MM.1S (cell line): ENCODE measurements around the gene ZBTB32.
"Not testable (repeated sequence)": the region's sequence is repeated elsewhere in the genome, so short reads cannot be mapped to it uniquely, and the experiment has no call there.

ENCODE experiments used
- EZH2 ChIP-seq: fragments of 300-600 bp; sonication (generic); optimal IDR thresholded peaks from 2 replicates; pipeline ENCODE3; 2017; ENCODE audit warnings: low read depth, mild to moderate bottlenecking, antibody characterized with exemption, low read length, mixed read lengths
- TF ChIP-seq, protein P1 (sequence below): fragments of 300-600 bp; sonication (generic); IDR thresholded peaks from 2 replicates; pipeline ENCODE4 v1.5.1; 2016; ENCODE audit warnings: antibody characterized with exemption, low read length, mixed read lengths

- TF ChIP-seq, protein P1, sequence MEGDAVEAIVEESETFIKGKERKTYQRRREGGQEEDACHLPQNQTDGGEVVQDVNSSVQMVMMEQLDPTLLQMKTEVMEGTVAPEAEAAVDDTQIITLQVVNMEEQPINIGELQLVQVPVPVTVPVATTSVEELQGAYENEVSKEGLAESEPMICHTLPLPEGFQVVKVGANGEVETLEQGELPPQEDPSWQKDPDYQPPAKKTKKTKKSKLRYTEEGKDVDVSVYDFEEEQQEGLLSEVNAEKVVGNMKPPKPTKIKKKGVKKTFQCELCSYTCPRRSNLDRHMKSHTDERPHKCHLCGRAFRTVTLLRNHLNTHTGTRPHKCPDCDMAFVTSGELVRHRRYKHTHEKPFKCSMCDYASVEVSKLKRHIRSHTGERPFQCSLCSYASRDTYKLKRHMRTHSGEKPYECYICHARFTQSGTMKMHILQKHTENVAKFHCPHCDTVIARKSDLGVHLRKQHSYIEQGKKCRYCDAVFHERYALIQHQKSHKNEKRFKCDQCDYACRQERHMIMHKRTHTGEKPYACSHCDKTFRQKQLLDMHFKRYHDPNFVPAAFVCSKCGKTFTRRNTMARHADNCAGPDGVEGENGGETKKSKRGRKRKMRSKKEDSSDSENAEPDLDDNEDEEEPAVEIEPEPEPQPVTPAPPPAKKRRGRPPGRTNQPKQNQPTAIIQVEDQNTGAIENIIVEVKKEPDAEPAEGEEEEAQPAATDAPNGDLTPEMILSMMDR, result not testable (repeated sequence)
- not testable (repeated sequence) for TF ChIP-seq EZH2
Observed at GRCh38 chr19:35724132-35724531, 19.8 kb downstream of the ZBTB32 start.
